ENCODE data around the gene ZNF407.

DNA sequence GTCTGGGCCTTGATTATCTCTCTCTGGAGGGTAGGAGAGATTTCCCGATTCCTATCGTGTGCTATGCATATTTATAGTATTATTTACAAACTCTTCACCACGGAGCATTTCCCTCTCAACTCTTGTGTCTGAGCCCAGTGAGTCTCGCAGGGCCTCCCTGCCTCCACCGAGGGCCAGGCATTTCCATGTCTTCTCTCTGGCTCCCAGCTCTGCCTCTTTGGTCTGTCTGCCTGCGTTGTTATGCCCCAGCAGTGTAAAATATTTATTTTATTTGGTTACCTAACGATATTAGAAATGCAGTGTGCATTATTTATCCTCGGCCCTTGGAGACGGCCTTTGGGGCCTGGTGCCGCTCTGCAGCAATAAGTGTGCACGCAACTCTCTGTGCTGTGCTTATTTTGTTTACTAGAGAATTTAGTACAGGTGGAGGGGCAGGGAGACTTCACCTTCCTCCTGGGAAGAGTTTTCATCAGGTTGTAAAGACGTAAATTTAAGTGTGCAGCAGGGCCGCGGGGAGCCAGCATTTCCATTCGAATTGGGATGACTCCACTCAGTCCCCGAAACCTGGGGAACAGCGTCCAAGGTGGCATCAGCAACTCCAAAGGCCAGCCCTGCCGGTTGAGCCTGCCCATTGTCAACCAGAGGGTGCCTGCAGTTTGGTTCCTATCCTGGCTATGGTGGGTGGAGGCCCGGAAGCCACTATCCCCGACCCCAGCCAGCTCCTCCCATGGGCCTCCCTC lies 511.1 kb downstream of the ZNF407 start:
- TF ChIP-seq, protein P1, sequence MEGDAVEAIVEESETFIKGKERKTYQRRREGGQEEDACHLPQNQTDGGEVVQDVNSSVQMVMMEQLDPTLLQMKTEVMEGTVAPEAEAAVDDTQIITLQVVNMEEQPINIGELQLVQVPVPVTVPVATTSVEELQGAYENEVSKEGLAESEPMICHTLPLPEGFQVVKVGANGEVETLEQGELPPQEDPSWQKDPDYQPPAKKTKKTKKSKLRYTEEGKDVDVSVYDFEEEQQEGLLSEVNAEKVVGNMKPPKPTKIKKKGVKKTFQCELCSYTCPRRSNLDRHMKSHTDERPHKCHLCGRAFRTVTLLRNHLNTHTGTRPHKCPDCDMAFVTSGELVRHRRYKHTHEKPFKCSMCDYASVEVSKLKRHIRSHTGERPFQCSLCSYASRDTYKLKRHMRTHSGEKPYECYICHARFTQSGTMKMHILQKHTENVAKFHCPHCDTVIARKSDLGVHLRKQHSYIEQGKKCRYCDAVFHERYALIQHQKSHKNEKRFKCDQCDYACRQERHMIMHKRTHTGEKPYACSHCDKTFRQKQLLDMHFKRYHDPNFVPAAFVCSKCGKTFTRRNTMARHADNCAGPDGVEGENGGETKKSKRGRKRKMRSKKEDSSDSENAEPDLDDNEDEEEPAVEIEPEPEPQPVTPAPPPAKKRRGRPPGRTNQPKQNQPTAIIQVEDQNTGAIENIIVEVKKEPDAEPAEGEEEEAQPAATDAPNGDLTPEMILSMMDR (conservative IDR thresholded peaks at IDR 0.05; ENCODE audit: low read depth in 2 of 2), result no peak
- TF ChIP-seq EZH2 (IDR thresholded peaks at IDR 0.05; ENCODE audit: low read depth, unreplicated experiment) (no peak), POLR2AphosphoS5 (IDR thresholded peaks at IDR 0.05; ENCODE audit: low read depth) (no peak), STAT1 (IDR thresholded peaks at IDR 0.05; ENCODE audit: unreplicated experiment) (no peak)
- TF ChIP-seq, protein P2, sequence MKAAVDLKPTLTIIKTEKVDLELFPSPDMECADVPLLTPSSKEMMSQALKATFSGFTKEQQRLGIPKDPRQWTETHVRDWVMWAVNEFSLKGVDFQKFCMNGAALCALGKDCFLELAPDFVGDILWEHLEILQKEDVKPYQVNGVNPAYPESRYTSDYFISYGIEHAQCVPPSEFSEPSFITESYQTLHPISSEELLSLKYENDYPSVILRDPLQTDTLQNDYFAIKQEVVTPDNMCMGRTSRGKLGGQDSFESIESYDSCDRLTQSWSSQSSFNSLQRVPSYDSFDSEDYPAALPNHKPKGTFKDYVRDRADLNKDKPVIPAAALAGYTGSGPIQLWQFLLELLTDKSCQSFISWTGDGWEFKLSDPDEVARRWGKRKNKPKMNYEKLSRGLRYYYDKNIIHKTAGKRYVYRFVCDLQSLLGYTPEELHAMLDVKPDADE (IDR thresholded peaks at IDR 0.05), result no peak
